Activated T-cell treated with anti-CD3 and anti-CD28 coated beads, Interleukin-2, amount 50 U/mL, for 4 hours (primary cell): ENCODE measurements around the gene GALE. TPM values are rescaled to one million over a fixed set of nuclear protein-coding genes. Genes with fewer than 3 reads are reported as not detected.

Experiments used
- ATAC-seq, 2 donors: fragments of 200-7000 bp; cut with Tn5 transposase; one replicate each; pipeline ENCODE4 v1.10.0; 2021
- DNase-seq: peaks from one replicate; pipeline ENCODE4 v3.0.0-alpha.2; 2020
- H3K27me3 Mint-ChIP-seq: one replicate; pipeline ENCODE4 v1.8.0; 2021; ENCODE audit warnings: low read depth, mixed read lengths
- H3K36me3 Mint-ChIP-seq: one replicate; pipeline ENCODE4 v1.8.0; 2022; ENCODE audit warnings: mixed read lengths; ENCODE audit not compliant: insufficient read depth
- H3K4me1 Mint-ChIP-seq: one replicate; pipeline ENCODE4 v1.8.0; 2021; ENCODE audit warnings: low read depth, mixed read lengths
- H3K4me3 Mint-ChIP-seq: one replicate; pipeline ENCODE4 v1.8.0; 2021; ENCODE audit warnings: mild to moderate bottlenecking, moderate library complexity, mixed read lengths
- H3K9me3 Mint-ChIP-seq: one replicate; pipeline ENCODE4 v1.8.0; 2021; ENCODE audit warnings: mixed read lengths
- total RNA-seq, 3 donors: library from RNA; stranded (reverse); gene quantifications; one replicate each; pipeline ENCODE4 v1.2.1, GENCODE V29; 2021

The GALE gene
- total RNA-seq, 3 donors from 2014 or later, result 55.9 to 65.3 (median 62.4) TPM

GRCh38 chr1:23763041-23763577 lies 37.4 kb downstream of the GALE start:
- Mint-ChIP-seq H3K4me1 (no peaks in the 10 kb centered on the region), H3K4me3 (no peak overlapping the region), H3K36me3 (peaks cover 25% of the 10 kb centered on the region), H3K9me3 (no peaks in the 10 kb centered on the region), H3K27me3 (no peaks in the 10 kb centered on the region)
- no peak for DNase-seq
- no peak for ATAC-seq

DNA sequence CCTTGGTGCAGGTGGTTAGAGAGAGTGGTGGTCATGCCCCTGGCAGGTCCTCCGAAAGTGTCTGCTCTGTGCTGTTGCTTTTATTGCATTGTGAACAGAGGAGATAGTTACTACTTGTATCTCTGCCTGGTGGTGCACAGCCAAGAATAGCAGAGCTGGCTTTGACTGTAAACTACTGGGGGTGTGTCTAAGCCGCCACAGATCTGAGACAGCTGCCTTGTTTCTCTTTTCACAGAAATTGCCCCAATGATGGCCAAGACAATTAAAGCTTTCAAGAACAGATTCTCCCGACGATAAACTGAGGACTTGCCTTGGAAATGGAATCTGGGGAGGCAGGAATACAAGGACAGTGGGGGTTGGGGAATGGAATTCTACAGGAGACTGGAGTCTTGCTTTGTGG lies 41.3 kb downstream of the GALE start:
- no peaks in the 10 kb centered on the region for H3K4me1 Mint-ChIP-seq
- peaks cover 36% of the 10 kb centered on the region for H3K36me3 Mint-ChIP-seq
- no peak overlapping the region for H3K4me3 Mint-ChIP-seq
- no peaks in the 10 kb centered on the region for H3K27me3 Mint-ChIP-seq
- DNase-seq, result no peak
- ATAC-seq, result no peak
- no peaks in the 10 kb centered on the region for H3K9me3 Mint-ChIP-seq

- Mint-ChIP-seq H3K4me1 (no peaks in the 10 kb centered on the region), H3K36me3 (peaks cover 48% of the 10 kb centered on the region), H3K27me3 (no peaks in the 10 kb centered on the region), H3K9me3 (no peaks in the 10 kb centered on the region), H3K4me3 (no peak overlapping the region)
- ATAC-seq, result no peak
- DNase-seq, result no peak
Observed at GRCh38 chr1:23757812-23758211, 42.7 kb downstream of the GALE start.

- ATAC-seq, result no peak
Observed at GRCh38 chr1:23756676-23757075, 43.9 kb downstream of the GALE start.

DNA sequence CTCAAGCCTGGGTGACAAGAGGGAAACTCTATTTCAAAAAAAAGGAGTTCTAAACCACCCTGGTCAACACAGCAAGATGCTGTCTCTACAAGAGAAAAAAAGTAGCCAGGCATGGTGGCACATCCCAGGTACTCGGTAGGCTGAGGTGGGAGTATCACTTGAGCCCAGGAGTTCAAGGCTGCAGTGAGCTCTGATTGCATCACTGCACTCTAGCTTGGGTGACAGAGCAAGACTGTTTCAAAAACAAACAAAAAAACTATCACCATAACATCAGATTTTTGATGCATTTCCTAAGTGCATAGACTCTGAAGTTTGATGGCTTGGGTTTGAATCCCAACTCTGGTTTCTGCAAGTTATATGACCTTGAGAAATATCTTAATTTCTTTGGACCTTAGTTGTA lies 47.6 kb downstream of the GALE start:
- Mint-ChIP-seq H3K4me3 (no peak overlapping the region), H3K27me3 (no peaks in the 10 kb centered on the region), H3K36me3 (peaks cover 44% of the 10 kb centered on the region), H3K4me1 (peaks cover 18% of the 10 kb centered on the region), H3K9me3 (no peaks in the 10 kb centered on the region)
- DNase-seq, result no peak
- no peak for ATAC-seq

More at GRCh38 chr1:23756676-23757075, 43.9 kb downstream of the GALE start:
- Mint-ChIP-seq H3K4me1 (peaks cover under 1% of the 10 kb centered on the region), H3K27me3 (no peaks in the 10 kb centered on the region), H3K4me3 (no peak overlapping the region), H3K9me3 (no peaks in the 10 kb centered on the region), H3K36me3 (peaks cover 45% of the 10 kb centered on the region)
- DNase-seq, result no peak

GRCh38 chr1:23751815-23752200 lies 48.7 kb downstream of the GALE start:
- Mint-ChIP-seq H3K27me3 (no peaks in the 10 kb centered on the region), H3K4me3 (no peak overlapping the region), H3K4me1 (peaks cover 29% of the 10 kb centered on the region), H3K36me3 (peaks cover 48% of the 10 kb centered on the region), H3K9me3 (no peaks in the 10 kb centered on the region)
- DNase-seq (no peak), ATAC-seq (no peak)

GRCh38 chr1:23751050-23751814 lies 49.3 kb downstream of the GALE start:
- Mint-ChIP-seq H3K4me1 (peaks cover 33% of the 10 kb centered on the region), H3K27me3 (no peaks in the 10 kb centered on the region), H3K9me3 (no peaks in the 10 kb centered on the region), H3K4me3 (no peak overlapping the region), H3K36me3 (peaks cover 47% of the 10 kb centered on the region)
- DNase-seq, result peak; percentile 11
- peak; percentile 52 to 74 for ATAC-seq

GRCh38 chr1:23748016-23748415 lies 52.5 kb downstream of the GALE start:
- Mint-ChIP-seq H3K4me1 (peaks cover 48% of the 10 kb centered on the region), H3K27me3 (no peaks in the 10 kb centered on the region), H3K4me3 (no peak overlapping the region), H3K36me3 (peaks cover 31% of the 10 kb centered on the region), H3K9me3 (no peaks in the 10 kb centered on the region)
- DNase-seq, result no peak
- ATAC-seq, result no peak

Other genes with a start within 250 kb of the GALE start
- gene ID3, start 241.3 kb downstream of the GALE start, total RNA-seq, result 10 to 100 TPM; 15.1 to 17.1 (median 15.1) TPM
- 1,000 to 10,000 TPM; 1,397 to 1,476 (median 1,425) TPM for gene RPL11, start 108.9 kb downstream of the GALE start, total RNA-seq
- 10 to 100 TPM; 61.9 to 69.8 (median 67.1) TPM for gene ELOA, start 57.3 kb downstream of the GALE start, total RNA-seq
- 100 to 1,000 TPM; 125 to 128 (median 126) TPM for gene PITHD1, start 22.3 kb downstream of the GALE start, total RNA-seq
- 100 to 1,000 TPM; 132 to 146 (median 134) TPM for gene LYPLA2, start 9.6 kb downstream of the GALE start, total RNA-seq
- 10 to 100 TPM; 10.5 to 11.1 (median 11.0) TPM for gene HMGCL, start 24.7 kb upstream of the GALE start, total RNA-seq
- 1 to 10 TPM; 4.8 to 6.0 (median 5.5) TPM for gene FUCA1, start 67.5 kb upstream of the GALE start, total RNA-seq
- gene CNR2, start 112.6 kb upstream of the GALE start, total RNA-seq, result under 1 TPM; 0.05 to 0.24 (median 0.10) TPM
- 100 to 1,000 TPM; 168 to 179 (median 168) TPM for gene PNRC2, start 159.1 kb upstream of the GALE start, total RNA-seq
- 100 to 1,000 TPM; 238 to 250 (median 241) TPM for gene SRSF10, start 179.6 kb upstream of the GALE start, total RNA-seq